ENCODE measurements around the gene AMPH.

The AMPH gene

DNA sequence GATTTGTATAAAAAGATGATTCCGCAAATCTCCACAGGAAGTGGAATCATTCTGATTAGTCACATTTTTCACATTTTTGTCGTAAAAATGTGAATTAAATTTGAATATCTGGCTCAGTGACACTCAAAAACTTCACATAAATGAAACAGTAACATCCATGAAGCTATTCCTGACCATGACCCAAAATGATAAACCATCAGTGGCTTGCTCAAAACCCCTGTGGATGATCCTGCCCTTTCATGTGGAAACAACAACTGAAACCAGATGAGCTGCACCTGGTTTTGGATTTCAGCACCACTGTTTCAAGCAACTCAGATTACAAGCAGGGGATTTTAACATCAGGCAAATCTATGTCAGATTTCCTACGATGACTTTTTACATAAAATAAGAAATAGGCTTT is 80.3 kb downstream of the AMPH start:
- H3K4me3 ChIP-seq (ENCODE audit: low read depth, low read length), result no peak overlapping the region
- DNase-seq (ENCODE audit: low read depth), result no peak

GRCh38 chr7:38548605-38549004 is 82.6 kb downstream of the AMPH start:
- no peak overlapping the region for H3K4me3 ChIP-seq (ENCODE audit: low read depth, low read length)
- DNase-seq (ENCODE audit: low read depth), result no peak

- H3K4me3 ChIP-seq (ENCODE audit: low read depth, low read length), result no peak overlapping the region
- DNase-seq (ENCODE audit: low read depth), result no peak
Observed at GRCh38 chr7:38546763-38547162, 84.4 kb downstream of the AMPH start.

- H3K4me3 ChIP-seq (ENCODE audit: low read depth, low read length), result no peak overlapping the region
- no peak for DNase-seq (ENCODE audit: low read depth)
Observed at GRCh38 chr7:38545977-38546376, 85.2 kb downstream of the AMPH start.

DNA sequence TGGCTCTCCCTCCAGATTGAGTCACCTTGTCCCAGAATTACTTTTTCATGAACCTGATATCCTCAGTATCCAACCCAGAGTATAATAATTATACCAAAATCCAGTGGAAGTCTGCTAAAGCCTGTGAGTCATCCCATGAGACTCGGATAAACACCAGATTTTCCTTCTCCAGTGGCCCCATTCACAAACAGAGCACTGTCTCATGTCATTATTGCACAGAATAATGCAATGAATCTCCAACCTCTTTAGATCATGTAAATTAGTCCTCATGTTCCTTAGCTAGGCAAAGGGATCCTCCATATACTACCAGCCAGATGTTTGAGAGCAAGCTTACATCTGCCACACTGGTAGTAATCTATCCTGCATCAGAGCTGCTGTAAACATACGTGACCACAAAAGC is 89.0 kb downstream of the AMPH start:
- H3K4me3 ChIP-seq (ENCODE audit: low read depth, low read length), result no peak overlapping the region
- no peak for DNase-seq (ENCODE audit: low read depth)

GRCh38 chr7:38541440-38541839 is 89.7 kb downstream of the AMPH start:
- DNase-seq (ENCODE audit: low read depth), result no peak
- H3K4me3 ChIP-seq (ENCODE audit: low read depth, low read length), result no peak overlapping the region

DNA sequence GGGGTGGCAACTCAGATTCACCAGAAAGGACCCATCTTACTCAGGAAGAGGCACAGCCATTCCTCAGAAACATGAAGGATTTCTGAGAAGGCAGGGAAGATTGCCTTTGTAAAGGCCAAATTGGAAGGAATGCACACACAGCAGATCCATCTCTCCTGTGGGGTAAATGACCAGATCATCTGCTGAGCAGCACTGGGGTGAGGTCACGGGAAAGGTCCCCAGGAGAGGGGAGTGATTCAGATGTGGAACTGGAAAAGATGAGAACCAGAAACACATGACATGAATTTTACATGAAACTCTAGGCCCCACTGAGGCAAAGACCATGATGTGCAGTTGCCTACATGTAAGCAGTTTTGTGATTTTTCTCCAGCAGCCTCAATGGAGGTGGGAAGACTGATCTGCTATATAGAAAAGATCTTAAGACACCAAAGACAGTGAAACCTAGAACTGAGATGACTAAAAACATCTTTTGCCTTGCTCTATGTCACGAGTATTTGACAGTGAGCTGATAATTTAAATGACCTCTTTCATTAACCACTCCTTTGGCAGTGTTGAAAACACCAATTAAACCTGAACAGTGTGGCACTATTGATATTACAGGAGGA is 91.6 kb downstream of the AMPH start:
- no peak for DNase-seq (ENCODE audit: low read depth)
- H3K4me3 ChIP-seq (ENCODE audit: low read depth, low read length), result no peak overlapping the region

- no peak overlapping the region for H3K4me3 ChIP-seq (ENCODE audit: low read depth, low read length)
- no peak for DNase-seq (ENCODE audit: low read depth)
Observed at GRCh38 chr7:38535073-38535472, 96.1 kb downstream of the AMPH start.

DNA sequence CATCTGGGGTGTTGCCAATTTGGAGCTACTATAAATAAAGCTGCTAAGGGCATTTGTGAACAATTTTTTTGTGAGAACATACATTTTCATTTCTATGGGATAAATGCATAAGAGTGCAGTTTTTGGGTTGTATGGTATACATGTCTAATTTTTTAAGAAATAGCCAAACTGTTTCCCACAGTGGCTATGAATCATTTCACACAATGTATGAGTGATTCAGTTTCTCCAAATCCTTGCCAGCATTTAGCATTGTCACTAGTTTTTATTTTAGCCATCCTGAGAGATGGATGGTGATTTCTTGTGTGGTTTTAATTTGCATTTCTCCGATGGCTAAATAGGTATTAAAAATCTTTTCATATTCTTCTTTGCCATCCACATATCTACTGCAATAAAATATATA is 105.3 kb downstream of the AMPH start:
- no peak overlapping the region for H3K4me3 ChIP-seq (ENCODE audit: low read depth, low read length)
- no peak for DNase-seq (ENCODE audit: low read depth)

- no peak for DNase-seq (ENCODE audit: low read depth)
- no peak overlapping the region for H3K4me3 ChIP-seq (ENCODE audit: low read depth, low read length)
Observed at GRCh38 chr7:38524786-38525185, 106.4 kb downstream of the AMPH start.

GRCh38 chr7:38520741-38521140 is 110.4 kb downstream of the AMPH start:
- DNase-seq (ENCODE audit: low read depth), result no peak

DNA sequence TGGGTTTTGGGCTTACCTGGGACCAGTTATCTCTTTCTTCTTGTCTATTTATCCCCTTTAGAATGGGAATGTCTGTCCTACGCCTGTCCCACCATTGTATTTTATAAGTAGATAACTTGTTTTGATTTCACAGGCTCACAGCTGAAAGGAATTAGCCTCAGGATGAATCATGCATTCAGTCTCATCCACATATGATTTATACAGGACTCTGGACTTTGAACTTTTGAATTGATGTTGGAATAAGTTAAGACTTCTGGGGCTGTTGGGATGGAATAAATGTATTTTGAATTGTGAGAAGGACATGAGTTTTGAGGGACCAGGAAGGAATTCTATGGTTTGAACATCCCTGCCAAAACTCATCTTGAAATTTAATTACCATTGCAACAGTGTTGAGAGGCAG is 112.6 kb downstream of the AMPH start:
- DNase-seq (ENCODE audit: low read depth), result no peak
- no peak overlapping the region for H3K4me3 ChIP-seq (ENCODE audit: low read depth, low read length)

More at GRCh38 chr7:38520741-38521140, 110.4 kb downstream of the AMPH start:
- no peak overlapping the region for H3K4me3 ChIP-seq (ENCODE audit: low read depth, low read length)

DNA sequence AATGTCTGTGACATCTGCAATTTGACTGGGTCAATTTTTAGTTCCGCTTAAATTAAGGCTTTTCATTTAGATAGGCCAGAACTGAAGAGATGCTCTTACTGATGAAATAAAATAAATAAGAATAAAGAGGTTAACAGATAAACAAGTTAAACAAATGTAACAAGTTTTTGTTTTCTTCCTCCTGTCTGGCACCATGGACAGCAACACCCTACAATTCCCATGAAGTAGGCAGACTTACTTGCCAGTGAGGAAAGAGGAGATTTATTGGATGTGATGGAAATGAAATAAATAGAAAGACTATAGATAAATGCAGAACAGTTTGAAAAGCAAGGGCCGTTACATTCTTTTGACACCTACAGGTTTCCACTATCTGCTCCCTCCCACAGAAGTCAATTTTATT is 118.5 kb downstream of the AMPH start:
- H3K4me3 ChIP-seq (ENCODE audit: low read depth, low read length), result no peak overlapping the region
- DNase-seq (ENCODE audit: low read depth), result no peak

DNA sequence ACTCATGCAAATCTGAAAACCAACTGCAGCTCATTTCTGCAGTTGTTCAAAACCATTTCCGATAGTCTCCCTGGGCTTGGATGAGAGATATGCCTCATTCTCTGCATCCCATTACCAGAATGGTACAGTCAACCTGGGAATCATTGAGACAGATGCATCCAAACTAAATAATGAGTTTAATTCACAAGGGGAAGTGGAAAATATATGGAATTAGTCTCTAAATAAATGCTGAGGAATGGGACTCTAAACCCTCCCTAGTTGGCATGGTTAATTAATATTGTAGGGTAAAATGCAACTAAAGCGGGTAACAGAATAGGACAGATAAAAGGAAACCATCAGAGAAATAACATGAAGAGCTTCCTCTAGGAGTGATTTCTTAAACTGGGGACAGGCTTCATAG is 118.9 kb downstream of the AMPH start:
- DNase-seq (ENCODE audit: low read depth), result no peak
- no peak overlapping the region for H3K4me3 ChIP-seq (ENCODE audit: low read depth, low read length)

- DNase-seq (ENCODE audit: low read depth), result no peak
Observed at GRCh38 chr7:38507384-38507783, 123.8 kb downstream of the AMPH start.

GRCh38 chr7:38506756-38507155 is 124.4 kb downstream of the AMPH start:
- peak; percentile 9 for DNase-seq (ENCODE audit: low read depth)
- no peak overlapping the region for H3K4me3 ChIP-seq (ENCODE audit: low read depth, low read length)

More at GRCh38 chr7:38507384-38507783, 123.8 kb downstream of the AMPH start:
- H3K4me3 ChIP-seq (ENCODE audit: low read depth, low read length), result no peak overlapping the region

DNA sequence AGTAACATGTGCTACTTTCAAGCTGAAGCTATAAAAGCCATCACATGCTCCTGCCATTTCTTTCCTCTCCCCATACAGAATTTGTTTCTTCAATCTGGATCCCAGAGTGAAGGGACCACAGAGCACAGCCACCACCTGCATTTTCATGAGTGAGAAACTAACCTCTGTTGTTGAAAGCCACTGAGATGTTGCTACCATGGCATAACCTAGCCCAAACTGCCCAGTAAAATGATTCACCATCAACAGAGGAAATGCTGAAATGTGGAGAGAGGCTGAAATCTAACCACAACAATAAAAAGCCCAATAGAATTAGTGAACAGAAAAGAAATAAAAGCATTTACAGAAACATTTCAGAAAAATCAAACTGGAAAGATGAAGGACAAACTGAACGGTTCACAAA is 125.2 kb downstream of the AMPH start:
- no peak overlapping the region for H3K4me3 ChIP-seq (ENCODE audit: low read depth, low read length)
- no peak for DNase-seq (ENCODE audit: low read depth)

DNA sequence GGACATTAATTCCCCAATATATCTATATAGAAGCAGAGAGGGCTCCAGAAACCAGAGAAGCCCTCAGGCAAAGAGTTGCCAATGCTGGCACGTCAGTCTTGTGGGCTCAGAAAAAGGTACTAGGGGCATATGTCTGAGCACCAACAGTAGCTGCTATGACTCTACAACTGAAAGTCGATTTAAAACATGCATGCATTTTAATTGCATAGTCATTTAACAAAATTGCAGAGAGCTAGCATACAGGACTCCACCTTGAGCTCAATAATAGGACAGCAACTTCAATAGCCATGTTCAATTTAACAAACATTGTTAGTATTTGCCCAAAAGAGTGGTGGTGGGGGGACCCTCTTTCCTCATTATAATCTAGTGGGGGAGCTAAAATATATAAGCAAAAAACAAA is 126.5 kb downstream of the AMPH start:
- DNase-seq (ENCODE audit: low read depth), result no peak
- no peak overlapping the region for H3K4me3 ChIP-seq (ENCODE audit: low read depth, low read length)

GRCh38 chr7:38502848-38503247 is 128.3 kb downstream of the AMPH start:
- no peak overlapping the region for H3K4me3 ChIP-seq (ENCODE audit: low read depth, low read length)
- no peak for DNase-seq (ENCODE audit: low read depth)

DNA sequence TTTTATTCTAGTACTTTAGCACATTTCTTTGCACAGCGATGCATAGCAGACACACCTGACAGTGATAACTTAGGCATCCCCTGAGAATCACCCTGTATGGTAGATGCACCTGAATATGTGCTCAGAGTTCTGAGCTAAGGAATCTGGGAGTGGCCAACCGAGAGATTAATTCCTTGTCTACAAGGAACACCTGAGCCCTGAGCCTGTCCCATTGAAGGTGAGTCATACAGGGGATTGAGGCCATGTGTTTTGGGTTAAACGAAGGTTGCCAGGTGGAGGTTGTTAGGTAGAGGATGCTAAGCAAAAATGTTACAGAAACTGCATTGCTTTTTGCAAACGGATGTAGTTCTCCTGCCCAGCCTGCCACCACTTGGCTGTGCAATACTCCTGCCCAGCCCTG is 128.9 kb downstream of the AMPH start:
- H3K4me3 ChIP-seq (ENCODE audit: low read depth, low read length), result no peak overlapping the region
- DNase-seq (ENCODE audit: low read depth), result no peak

DNA sequence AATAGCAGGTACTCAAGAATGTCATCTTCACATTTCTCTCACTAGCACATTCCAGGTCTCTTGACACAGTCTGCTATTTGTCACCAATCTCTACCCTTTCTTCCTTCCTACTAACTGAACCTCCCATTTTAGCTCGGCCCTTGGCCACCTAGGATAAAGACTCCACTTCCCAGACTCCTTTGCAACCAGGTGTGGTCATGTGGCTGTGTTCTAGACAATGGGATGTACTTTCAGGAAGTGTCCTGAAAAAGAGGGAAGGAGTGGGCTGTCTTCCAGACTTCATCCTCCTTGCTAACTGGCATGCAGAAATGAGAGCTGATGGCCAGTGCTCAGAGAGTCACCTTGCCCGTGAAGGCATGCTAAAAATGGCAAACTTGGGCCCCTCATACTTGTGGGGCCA is 139.2 kb downstream of the AMPH start:
- DNase-seq (ENCODE audit: low read depth), result no peak
- H3K4me3 ChIP-seq (ENCODE audit: low read depth, low read length), result no peak overlapping the region

DNA sequence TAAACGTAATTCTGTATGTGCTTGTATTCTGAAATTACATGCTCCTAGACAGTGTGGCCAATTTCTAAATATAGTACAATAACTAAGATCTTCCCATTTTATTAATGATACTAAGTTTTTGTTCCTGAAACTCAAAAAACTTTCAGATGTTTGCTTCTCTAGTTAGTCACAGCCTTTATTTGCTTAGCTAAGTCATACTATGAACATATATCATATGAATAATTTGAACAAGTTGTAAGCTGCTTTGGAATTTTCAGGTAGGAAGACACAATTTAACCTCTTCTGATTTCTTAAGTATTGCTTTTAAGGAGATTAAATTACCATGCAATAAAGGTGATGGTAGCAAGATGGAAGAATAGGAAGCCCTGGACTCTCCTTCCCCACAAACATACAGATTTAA is 148.7 kb downstream of the AMPH start:
- no peak overlapping the region for H3K4me3 ChIP-seq (ENCODE audit: low read depth, low read length)
- no peak for DNase-seq (ENCODE audit: low read depth)
